ENCODE data around the gene PCK1.

PCK1 gene

DNA sequence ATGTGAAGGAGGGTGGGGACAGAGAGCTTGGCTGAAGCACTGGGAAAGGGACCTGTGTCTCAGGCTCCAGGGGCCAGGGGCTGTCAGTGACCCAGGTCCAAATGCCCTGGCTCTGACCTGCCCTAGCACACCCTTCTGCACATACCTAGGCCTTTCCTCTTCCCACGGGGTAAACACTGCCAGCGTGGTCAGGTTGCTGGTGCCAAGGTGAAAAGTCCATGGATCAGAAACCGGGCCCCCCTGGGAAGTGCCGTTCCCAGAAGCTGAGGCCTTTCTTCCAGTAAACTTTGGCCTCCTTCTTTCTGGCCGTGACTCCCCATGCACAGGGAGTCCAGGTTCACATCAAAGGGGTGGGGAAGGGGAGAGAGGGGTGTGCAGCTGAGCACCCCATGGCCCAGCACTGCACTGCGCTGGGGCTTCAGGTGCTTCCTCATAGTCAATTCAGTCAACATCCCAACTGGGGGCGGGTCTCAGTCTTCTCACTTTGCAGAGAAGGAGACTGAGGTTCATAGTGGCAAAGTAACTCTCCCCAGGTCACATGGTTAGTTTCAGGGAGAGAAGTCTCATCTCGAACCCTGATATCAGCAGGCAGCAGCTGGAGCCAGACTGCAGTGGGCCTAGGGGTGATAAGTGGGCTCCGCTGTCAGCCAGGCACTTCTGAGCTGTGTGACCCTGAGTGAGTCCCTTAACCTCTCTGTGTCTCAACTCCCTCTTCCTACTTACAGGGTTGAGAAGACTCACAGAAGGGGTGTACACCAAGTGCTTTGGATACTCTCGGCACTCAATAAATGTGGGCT is 17.0 kb downstream of the PCK1 start:
- DNase-seq = no peak

DNA sequence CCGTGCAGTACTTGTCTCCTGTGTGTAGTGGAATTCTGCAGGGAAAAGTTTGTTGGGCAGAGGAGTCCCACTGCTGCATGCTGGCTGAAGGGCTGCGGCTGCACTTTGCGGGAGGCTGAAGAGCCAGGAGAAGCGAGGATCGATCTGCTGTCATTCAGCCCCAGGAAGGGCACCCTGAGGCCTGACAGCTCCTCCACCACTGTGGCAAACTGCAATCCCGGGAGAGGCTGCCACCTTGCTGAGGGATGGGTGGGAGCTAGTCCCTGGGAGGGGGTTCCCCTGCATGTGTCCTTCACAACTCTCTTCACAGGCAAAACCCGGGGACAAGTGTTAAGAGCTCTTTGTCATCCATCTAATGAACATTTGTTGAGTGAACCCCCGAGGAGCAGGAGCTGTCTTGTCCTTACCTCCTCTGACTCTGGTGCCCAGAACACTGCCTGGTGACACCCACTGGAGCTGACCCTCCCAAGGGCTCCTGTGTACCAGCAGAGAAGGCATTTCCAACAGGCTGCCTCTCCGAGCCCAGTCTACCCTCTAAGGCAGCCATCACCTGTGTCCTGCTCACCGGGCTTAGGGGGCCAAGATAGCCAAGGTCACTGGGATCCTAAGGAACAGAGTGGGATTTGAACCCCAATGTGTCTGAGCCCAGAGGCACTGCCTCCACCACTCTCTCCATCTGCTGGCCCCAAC is 17.7 kb downstream of the PCK1 start:
- no peak for DNase-seq

GRCh38 chr20:57579331-57579897 is 18.5 kb downstream of the PCK1 start:
- DNase-seq = no peak

GRCh38 chr20:57579898-57580447 is 19.1 kb downstream of the PCK1 start:
- no peak for DNase-seq

DNA sequence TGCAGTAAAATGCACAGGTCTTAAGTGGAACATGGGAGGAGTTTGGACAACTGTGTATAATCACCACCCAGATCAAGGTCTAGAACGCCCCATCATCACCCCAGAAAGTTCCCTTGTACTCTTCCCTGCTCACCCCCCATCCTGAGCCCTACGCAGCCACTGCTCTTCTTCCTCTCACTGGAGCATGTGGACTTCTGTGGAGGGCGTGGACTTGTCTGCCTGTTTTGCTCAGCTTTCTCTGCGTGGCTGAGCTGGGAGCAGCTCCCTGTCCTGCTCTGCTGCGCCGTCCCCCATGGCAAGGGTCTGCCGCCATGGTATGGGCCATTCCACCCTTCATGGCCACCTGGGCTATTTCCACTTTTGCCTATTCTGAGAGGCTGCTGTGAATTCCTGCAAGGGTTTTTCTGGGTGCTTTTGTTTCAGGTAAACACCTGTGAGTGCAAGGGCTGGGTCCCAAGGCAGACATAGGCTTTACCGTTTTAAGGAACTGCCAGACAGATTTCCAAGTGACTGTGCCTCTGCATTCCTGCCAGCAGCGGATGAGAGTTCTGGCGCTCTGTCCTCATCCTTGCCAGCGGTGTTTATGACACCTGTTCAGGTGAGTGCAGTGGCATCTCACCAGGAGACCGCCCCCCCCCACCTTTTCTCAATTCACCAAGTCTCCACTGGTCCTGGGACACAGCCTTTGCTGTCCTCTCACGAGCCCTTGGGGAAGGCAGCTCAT is 19.7 kb downstream of the PCK1 start:
- no peak for DNase-seq

DNA sequence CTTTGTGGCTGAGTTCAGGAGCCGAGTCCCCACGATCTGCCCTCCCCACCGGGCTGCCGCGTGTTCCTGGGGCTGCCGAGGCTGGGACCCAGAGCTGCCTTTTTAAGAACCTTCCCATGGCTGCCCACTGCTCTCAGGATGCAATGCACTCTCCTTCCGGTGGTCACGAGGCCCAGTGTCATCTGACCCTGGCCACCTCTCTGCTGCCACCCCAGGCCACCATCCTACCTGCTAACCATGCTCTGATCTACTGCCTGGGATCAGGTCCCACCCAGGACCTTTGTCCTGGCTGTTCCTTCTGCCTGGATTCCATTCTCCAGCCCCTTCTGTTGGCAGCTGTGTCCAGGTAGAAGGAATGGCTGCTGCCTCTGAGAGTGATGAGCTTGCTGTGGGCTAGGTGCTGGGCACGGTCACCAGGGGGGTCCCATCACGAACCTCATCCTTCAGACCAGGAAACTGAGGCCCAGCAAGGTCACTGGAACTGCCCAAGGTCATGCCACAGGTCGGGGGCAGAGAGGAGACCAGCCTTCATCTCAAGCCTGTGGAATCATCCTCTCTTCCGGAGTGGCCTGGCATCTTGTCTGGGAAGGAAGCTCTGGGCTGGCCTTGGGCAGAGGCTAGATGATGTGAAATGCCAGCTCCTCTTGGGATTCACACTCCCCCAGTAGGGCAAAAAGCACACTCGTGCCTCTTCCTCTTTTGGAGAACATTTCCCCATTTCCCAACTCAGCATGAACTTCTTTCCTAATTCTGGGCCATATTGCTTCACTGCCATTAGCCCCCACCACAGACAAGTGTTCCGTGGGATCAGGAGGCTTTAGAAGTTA is 20.5 kb downstream of the PCK1 start:
- no peak for DNase-seq

DNA sequence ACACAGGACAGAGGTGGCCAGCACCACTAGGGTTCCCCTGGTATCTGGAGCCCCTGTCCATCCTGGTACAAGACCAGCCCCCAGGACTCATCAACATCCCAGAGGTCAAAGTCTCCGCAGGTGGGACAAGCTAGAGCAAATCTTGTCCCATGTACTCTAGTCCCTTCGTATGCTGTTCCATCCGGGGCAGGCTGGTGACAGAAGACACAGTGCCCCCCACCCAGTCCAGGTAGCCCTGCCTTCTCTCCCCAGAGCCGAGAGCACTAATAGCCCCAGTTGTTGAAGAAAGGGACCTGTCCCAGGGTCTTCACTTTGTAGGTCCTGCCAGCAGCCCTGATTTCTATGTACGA is 21.1 kb downstream of the PCK1 start:
- DNase-seq = no peak

DNA sequence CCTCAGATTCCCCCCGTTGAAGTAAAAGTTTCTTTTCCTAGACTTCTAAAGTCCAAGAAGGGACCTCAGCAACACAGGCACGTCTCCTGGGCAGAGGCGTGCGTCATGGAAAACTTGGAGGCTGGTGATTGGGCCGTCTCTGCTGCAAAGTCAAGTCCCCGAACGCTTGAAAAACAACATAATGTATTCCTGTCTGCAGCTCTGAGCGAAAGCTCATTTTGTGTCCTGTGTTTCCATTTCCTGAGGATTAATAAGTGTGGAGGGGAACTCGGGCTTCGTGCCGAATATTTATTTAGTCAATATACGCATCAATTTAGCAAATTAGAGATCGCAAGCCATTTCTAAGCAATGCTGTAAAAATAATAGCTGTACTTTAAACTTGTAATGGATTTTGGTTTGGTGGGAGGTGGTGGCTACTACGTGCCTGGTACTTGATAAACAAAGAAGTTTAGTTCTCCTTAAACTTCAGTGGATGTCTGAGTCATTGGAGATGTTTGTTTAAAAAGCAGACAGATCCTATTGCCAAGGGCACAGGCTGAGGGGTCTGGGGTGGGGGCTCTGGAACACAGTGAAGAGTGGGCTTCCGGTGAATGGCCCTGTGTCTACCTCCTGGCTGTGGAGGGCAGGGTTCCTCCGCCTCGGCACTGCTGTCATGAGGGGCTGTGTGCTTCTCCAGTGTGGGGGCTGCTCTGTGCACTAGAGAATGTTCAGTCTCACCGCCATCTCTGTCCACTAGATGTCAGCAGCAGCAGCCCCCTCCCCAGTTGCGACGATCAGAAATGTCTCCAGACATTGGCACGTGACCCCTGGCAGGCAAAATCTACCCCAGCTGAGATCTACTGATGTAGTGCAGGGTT is 21.8 kb downstream of the PCK1 start:
- peak in 1 of 2 experiments; percentile 31 for DNase-seq

- DNase-seq = no peak
Measured at GRCh38 chr20:57583289-57584257, 22.7 kb downstream of the PCK1 start.

DNA sequence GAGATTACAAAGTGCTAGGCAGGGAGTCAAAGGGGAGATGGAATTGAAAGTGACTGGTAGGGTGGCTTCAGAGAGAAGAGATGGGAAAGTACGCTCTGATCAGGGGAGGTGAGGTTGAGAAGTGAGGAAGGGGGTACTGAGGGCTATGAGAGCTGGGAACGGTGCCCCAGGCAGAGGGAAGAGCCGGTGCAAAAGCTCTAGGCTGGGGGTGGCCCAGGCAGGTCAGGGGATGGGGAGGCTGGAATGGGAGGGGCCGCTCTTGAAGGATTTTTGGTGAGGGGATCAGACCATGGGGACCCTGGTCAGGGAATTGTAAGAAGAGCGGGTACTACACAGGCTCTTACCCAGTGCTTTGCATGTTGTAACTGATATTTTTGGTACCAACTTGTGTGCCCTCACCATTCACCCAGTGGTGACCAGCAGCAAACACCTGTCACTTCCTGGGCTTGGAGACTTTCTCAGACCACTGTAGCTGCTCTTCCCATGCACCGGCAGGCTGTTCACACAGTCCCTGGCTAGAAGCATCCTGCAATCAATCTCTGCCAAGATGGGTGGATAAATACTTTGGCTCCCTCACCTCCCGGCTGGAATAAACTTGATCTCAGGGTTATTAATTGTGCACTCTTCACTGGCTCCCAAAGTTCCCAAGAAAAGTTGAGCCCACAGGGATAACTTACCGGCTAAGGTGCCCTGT is 24.0 kb downstream of the PCK1 start:
- DNase-seq = no peak

DNA sequence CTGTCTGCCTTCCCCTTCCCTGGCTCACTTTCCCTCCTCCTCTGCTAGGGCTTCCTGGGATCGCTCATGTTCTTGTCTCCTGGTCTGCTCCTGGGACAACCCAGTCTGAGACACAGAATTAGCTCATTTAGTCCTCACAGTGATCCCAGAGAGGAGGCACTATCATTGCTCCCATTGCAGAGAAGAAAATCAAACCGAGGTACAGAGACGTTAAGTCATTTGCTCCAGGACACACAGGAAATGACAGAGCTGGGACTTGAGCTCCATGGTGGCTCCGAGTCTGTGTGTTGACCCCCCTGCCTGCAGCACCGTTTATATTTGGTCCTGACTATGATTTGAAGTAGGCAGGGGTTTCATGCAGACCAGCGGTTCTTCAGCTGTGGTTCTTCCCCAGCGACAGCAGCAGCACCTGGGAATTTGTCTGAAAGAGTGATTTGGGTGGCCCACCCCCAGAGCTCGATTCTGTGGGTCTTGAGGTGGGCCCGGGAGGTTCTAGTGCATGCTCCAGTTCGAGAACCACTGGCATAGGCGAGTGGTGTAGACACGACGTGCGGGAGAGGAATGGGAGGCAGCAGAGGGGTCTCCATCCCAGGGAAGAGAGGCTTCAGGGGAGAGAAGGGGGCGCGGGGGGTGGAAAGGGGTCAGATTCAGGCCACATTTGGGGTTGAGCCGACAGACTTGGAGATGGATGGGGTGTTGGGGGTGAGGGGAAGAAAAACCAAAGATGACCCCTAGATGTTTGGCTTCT is 24.7 kb downstream of the PCK1 start:
- DNase-seq = no peak

DNA sequence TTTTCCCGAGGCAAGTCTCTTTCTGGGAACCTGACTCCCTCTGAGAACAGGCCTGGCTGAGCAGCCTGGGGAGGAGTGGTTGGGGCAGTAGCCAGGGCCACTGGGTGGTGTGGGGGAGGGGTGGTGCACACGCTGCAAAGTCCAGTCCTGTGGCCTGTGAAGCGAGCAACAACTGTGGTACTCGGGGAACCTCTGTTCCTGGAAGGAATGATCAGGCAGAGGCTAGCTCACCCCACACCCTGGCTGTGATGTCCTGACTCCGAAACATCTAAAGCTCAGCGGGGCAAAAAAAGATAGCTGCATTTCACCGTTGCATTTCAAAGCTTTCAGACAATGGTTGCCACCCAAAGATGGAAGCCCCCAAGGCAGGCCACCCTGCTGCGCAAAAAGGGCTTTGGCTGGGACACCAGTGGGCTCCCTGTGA is 25.5 kb downstream of the PCK1 start:
- no peak for DNase-seq

GRCh38 chr20:57586943-57587277 is 26.0 kb downstream of the PCK1 start:
- no peak for DNase-seq

DNA sequence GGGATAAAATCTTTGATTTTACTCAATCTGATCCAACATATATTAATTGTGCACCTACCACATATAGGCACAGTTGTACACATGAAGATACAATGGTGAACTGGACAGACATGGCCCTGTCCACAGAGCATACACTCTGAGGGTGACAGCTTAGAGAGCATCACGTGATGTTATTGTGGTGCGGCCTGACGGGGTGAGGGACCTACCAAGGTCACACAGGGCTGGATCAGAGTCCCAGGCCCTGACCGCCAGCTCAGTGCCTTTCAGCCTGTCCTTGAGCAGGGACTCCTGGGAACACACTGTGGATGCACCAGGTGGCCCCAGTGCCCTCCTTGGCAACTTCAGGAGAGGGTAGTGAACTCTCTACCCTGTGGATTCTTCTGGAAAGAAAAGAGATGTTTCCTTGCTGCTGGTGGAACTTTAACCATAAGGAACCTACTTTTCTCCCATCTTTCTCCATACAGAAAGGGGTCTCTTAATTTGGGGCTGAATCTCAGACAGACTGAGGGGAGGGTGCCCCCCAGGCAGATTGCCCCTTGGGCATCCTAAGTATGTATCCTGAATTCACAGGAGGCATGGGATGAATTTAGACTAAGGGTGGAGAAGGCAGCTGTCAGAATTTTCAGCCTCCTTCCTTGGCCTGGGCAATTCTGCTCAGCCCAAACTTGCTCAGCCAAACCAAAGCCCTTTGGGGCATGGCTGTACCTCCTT is 26.5 kb downstream of the PCK1 start:
- no peak for DNase-seq

- DNase-seq = no peak
Measured at GRCh38 chr20:57587989-57588377, 27.1 kb downstream of the PCK1 start.

GRCh38 chr20:57588596-57588995 is 27.7 kb downstream of the PCK1 start:
- DNase-seq = no peak

DNA sequence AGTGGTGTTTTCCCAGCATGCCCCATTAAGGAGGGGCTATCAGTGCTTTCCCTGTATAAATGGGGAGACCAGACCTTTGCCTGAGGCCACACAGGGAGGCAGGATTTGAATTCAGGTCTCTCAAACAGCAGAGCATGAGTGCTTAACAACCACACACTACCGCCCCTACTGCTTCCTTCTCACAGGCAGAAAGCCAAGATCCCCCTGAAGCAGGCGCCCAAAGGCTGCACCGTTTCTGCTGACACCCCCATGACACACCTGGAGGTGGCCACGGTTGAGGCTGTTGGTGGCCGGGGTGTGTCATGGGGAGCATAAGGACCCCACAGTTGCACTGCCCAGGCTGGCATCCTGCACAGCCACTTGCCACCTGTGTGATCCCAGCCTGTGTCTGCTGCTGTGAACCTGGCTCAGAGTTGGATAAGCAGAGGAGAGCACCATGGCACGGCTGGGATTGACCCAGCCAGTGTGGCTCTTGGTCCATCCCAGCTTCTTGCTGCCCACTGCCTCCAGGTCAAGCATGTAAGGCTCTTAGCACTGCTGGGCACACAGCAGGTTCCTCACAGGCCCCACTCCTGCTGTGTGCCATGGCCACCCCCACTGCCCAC is 28.3 kb downstream of the PCK1 start:
- DNase-seq = no peak

Measured in NCI-H2081 (cell line).